Measurements from ENCODE around the gene PCDHA10. TPM values are rescaled to one million over a fixed set of nuclear protein-coding genes. Genes with fewer than 3 reads are reported as not detected.
"Not testable (repeated sequence)": the region's sequence is repeated elsewhere in the genome, so short reads cannot be mapped to it uniquely, and the experiment has no call there.

The PCDHA10 gene
- total RNA-seq, 2 donors from 2014 or later = 0.52 to 0.55 TPM

- no peaks in the 10 kb centered on the region for H3K27me3 ChIP-seq
- no peak for DNase-seq (ENCODE audit: low spot score)
- no peaks in the 10 kb centered on the region for H3K4me1 ChIP-seq
- H3K4me3 ChIP-seq = no peak overlapping the region
- no peaks in the 10 kb centered on the region for H3K36me3 ChIP-seq
- peaks cover 0 to 41% of the 10 kb centered on the region in 2 donors for H3K9me3 ChIP-seq
- no peak overlapping the region for H3K27ac ChIP-seq
- TF ChIP-seq CTCF (IDR thresholded peaks at IDR 0.05) = no peak
Observed at GRCh38 chr5:140870221-140871201, 14.8 kb downstream of the PCDHA10 start.

- TF ChIP-seq CTCF (IDR thresholded peaks at IDR 0.05) = no peak
- Histone ChIP-seq H3K4me3 (peak within 1 kb of the TSS in 1 of 2 donors; percentile 7), H3K27ac (no peak within 1 kb of the TSS), H3K27me3 (no peaks in the 10 kb centered on the region), H3K36me3 (no peaks in the 10 kb centered on the region), H3K9me3 (peaks cover 0 to 34% of the 10 kb centered on the region in 2 donors), H3K4me1 (no peaks in the 10 kb centered on the region)
- no peak for DNase-seq (ENCODE audit: low spot score)
Observed at GRCh38 chr5:140875085-140876065, 19.7 kb downstream of the PCDHA10 start, which contains the start of gene PCDHA12. Gene PCDHA12, plus strand, starts transcription at chr5:140875308. Its CDS starts 165 bp downstream, at chr5:140875473.

GRCh38 chr5:140876541-140877261 lies 21.0 kb downstream of the PCDHA10 start:
- H3K27ac ChIP-seq; H3K4me1 ChIP-seq; H3K36me3 ChIP-seq; DNase-seq (ENCODE audit: low spot score); H3K27me3 ChIP-seq; H3K4me3 ChIP-seq: not testable (repeated sequence)
- H3K9me3 ChIP-seq = peaks cover 0 to 28% of the 10 kb centered on the region in 2 donors

- no peak for TF ChIP-seq CTCF (IDR thresholded peaks at IDR 0.05)
- Histone ChIP-seq H3K4me1 (no peaks in the 10 kb centered on the region), H3K4me3 (no peak overlapping the region), H3K36me3 (no peaks in the 10 kb centered on the region), H3K9me3 (peaks cover 0 to 33% of the 10 kb centered on the region in 2 donors), H3K27ac (no peak overlapping the region), H3K27me3 (no peaks in the 10 kb centered on the region)
- no peak for DNase-seq (ENCODE audit: low spot score)
Observed at GRCh38 chr5:140877262-140877581, 21.5 kb downstream of the PCDHA10 start.

- Histone ChIP-seq H3K27me3 (no peaks in the 10 kb centered on the region), H3K4me1 (no peaks in the 10 kb centered on the region), H3K36me3 (no peaks in the 10 kb centered on the region), H3K27ac (no peak within 1 kb of the TSS), H3K9me3 (peaks cover 0 to 49% of the 10 kb centered on the region in 2 donors), H3K4me3 (peak within 1 kb of the TSS in 1 of 2 donors; percentile 32)
- DNase-seq (ENCODE audit: low spot score) = no peak
- peak in 1 of 2 donors; percentile 51 for TF ChIP-seq CTCF (IDR thresholded peaks at IDR 0.05)
Observed at GRCh38 chr5:140881889-140882590, 26.3 kb downstream of the PCDHA10 start, which contains the start of gene PCDHA13. Gene PCDHA13, plus strand, starts transcription at chr5:140882124. Its CDS starts 145 bp downstream, at chr5:140882269.

All from right atrium auricular region (tissue), 2 donors.